Measurements from ENCODE around the gene MRPL55. TPM values are rescaled to one million over a fixed set of nuclear protein-coding genes. Genes with fewer than 3 reads are reported as not detected.

The MRPL55 gene
- 79.8 to 96.2 TPM (median 84.6 TPM) in 5 replicates for total RNA-seq (2022; extraction: Qiagen RNA extraction; ENCODE audit: low read depth)

DNA sequence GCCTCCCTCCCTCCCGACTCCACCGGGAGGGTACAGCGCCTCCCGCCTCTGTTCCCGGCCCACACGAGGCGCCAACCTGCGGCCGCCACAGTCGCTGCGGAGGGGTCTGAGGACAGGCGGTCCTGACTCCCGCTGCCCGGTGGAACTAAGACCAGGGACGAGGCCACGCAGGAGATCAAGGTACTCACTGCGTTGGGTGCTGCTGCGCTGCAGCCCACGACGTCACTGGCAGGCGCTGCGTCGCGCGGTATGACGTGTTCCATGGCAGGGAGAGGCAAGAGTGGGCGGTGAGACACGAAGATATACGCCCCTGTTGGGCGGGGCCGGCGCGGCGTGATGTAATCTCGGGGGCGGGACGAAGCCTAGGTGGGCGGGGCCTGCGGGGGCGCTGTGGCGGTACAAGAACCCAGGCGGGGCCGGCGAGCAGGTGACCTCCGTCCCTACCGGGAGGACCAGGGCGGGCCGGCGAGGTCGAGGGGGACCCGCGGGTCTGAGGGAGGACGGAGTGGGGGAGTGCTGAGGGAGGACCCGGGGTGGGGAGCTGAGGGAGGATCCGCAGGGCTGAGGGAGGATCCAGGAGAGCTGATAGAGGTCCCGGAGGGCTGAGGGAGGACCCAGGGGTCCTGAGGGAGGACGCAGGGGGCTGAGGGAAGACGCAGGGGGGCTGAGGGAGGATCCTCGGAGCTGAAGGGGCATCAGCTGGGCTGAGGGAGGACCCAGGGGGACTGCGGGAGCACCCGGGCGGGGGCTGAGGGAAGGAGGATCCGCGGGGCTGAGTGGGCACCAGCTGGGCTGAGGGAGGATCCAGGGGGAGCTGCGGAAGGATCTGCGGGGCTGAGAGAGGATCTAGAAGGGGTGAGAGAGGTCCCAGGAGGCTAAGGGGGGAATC lies at the start of gene MRPL55:
Gene MRPL55 (minus strand): TSS at position 227 of the 889 bp plus-strand sequence. CDS start 1,039 bp downstream, outside the sequence.

DNA sequence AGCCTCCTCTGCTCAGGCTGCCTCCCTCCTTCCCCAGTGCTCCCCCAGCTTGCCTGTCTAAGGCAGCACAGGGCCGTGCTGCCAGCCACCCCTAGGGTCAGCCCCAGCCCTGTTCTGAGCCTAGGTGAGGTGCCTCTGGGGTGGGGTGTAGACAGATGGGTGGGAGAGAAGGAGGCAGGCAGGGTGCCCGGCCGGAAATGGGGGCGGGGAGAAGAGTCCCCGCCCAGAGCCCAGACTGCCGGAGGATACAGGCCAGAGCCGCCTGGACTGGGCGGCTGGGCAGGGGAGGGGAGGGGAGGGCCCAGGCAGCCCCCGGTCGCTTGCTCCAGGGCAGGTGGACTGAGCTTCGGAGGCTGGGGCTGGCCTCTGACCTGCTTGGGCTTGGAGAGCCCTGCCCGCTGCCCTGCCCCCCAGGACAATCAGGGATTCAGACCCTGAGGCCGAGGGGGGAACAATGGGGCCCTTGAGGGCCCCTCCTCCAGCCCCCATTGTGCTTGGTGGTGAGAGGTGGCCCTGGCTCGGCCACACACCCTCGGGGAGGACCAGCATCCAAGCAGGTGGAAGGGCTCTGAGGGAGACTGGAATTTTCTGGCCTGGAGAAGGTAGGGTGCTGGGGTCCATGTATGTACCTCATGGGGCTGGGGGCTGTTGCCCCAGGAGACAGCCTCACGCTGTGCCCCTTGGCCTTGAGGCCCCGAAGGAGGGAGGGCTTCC lies 40.5 kb upstream of the MRPL55 start, which contains the start of gene GJC2:
Gene GJC2 (plus strand): TSS at position 525 of the 714 bp plus-strand sequence. CDS start 7,829 bp downstream, outside the sequence.

DNA sequence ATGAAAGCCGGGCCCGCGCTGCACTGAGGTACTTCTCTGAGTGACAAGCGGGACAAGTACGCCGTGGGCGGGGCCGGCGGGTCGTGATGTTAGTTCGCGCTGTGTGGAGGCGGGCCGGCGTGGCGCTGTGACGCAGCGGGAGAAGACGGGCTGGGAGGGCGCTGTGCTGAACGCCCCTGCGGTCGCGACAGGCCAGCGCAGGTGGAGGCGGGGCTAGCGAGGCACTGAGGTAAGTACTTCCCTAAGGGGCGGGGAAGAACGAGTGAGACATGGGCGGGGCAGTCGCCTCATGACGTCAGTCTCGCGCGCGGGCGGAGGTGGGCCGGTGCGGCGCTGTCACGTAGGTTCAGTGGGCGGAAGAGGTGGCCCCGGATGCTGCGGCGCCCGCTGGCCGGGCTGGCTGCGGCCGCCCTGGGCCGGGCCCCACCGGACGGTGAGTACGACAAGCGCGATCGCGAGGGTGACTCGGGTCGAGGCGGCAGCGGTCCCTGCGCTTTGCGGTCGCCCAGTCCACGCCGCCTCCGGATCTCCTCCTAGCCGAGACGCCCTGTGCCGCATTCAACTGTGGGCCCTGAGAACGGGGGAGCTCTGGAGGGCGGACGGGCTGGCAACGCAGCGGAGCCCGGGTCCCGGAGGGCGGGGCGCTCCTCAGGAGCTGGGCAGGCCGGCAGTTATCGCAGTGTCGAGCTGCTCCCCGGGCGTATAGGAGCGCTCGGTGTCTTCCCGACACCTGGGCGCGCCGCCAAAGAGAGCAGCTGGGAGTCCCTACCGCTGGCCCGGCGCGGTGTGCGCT lies 31.0 kb upstream of the MRPL55 start, which contains the start of gene GUK1:
Gene GUK1 (plus strand): TSS at position 349 of the 793 bp plus-strand sequence. CDS start 24 bp downstream, at position 373.

DNA sequence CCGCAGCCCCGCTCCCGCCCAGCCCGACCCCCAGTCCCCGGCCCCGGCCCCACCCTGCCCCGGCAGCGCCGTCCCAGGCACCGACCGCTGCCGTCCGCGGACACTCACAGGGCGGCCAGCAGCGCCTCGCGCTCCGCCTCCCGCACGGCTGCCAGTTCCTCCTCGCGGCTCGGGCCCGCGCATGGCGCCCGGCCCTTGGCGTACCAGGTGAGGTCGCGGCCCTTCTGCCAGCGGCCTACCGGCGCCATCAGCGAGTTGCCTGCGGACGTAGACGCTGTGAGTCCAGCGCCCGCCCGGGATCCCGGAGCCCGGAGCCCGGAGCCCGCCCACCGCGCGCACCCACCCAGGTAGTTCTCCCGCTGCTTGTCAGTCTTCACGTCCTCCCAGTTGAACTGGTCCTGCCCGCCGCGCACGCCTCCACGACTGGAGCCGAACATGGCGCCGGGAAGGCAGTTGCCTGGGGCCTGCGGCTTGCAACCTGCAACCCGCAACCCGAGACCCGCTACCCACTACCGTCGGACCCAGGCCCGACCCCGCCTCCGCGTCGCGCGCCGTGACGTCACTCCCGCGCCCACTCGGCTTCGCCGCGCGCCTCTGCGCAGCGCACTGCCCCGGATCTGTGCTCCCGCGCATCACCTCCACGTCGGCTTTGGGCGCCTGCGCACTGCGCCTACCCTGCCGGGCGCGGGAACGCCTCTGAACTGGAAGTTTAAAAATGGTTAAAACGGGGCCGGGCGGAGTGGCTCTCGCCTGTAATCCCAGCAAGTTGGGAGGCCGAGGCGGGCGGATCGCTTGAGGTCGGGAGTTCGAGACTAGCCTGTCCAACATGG lies 6.1 kb downstream of the MRPL55 start, which contains the start of gene C1orf35:
Gene C1orf35 (minus strand): TSS at position 535 of the 830 bp plus-strand sequence. CDS start 98 bp downstream, at position 437.

DNA sequence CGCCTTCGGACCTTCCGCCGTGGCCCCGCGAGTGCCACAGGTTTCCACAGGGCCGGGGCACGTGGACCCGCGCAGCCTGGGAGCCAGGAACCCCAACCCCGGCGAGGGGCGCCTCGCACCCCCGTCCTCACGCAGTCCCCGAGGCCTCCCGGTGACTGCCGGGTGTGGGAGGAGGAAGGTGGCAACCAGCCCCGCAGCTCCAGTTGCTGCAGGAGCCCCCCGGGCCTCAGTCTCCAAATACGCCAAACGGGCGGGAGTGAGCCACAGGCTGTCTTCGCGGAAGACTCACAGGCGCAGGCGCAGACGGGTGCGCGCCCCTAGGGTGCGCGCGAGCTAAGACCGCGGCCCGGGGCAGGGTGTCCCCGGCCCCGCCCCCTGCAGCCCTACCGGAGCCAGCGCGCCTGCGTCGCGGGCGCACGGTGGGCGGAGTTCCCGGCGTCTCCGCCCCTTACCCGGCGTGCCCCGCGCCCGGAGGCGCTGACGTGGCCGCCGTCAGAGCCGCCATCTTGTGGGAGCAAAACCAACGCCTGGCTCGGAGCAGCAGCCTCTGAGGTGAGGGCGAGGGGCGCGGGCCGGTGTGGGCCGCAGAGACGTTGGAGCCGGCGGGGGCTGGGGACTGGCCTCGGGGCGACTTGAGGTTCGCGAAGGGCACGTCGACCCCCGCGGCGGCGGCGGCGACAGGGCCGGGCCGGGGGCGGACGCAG lies 26.7 kb downstream of the MRPL55 start, which contains the start of gene ARF1:
Gene ARF1 (plus strand): TSS at position 495 of the 704 bp plus-strand sequence. CDS start 14,407 bp downstream, outside the sequence.

Other genes with a start within 250 kb of the MRPL55 start
- gene WNT9A, start 161.4 kb downstream of the MRPL55 start, total RNA-seq (2022; extraction: Qiagen RNA extraction; ENCODE audit: low read depth) = 6.3 to 9.0 TPM (median 8.1 TPM) in 5 replicates
- gene WNT3A, start 102.3 kb downstream of the MRPL55 start, total RNA-seq (2022; extraction: Qiagen RNA extraction; ENCODE audit: low read depth) = 0.02 to 0.06 TPM (median 0.05 TPM) in 3 of 5 replicates, not detected in the others
- gene ARF1, start 26.6 kb downstream of the MRPL55 start, total RNA-seq (2022; extraction: Qiagen RNA extraction; ENCODE audit: low read depth) = 380 to 467 TPM (median 447 TPM) in 5 replicates
- gene C1orf35, start 6.0 kb downstream of the MRPL55 start, total RNA-seq (2022; extraction: Qiagen RNA extraction; ENCODE audit: low read depth) = 27.8 to 36.9 TPM (median 35.9 TPM) in 5 replicates
- 113 to 153 TPM (median 143 TPM) in 5 replicates for gene GUK1, start 31.0 kb upstream of the MRPL55 start, total RNA-seq (2022; extraction: Qiagen RNA extraction; ENCODE audit: low read depth)
- 0.31 to 0.56 TPM (median 0.45 TPM) in 5 replicates for gene GJC2, start 40.6 kb upstream of the MRPL55 start, total RNA-seq (2022; extraction: Qiagen RNA extraction; ENCODE audit: low read depth)
- 2.6 to 7.4 TPM (median 5.8 TPM) in 5 replicates for gene IBA57, start 56.5 kb upstream of the MRPL55 start, total RNA-seq (2022; extraction: Qiagen RNA extraction; ENCODE audit: low read depth)
- gene OBSCN, start 98.7 kb upstream of the MRPL55 start, total RNA-seq (2022; extraction: Qiagen RNA extraction; ENCODE audit: low read depth) = 5.1 to 6.3 TPM (median 5.8 TPM) in 5 replicates